Neural cell (in vitro differentiated cells): ENCODE measurements around the gene PVALB.

Experiments used
- CTCF ChIP-seq: fragments of 450-650 bp; IDR thresholded peaks from 2 replicates; pipeline ENCODE4 v1.5.1; 2014; ENCODE audit warnings: antibody characterized with exemption, mild to moderate bottlenecking, moderate library complexity; ENCODE audit not compliant: poor library complexity, severe bottlenecking
- EP300 ChIP-seq: fragments of 450-650 bp; conservative IDR thresholded peaks from 2 replicates; pipeline ENCODE4 v1.6.1; 2014; ENCODE audit warnings: antibody characterized with exemption, mild to moderate bottlenecking, moderate library complexity; ENCODE audit not compliant: poor library complexity, severe bottlenecking
- EZH2 ChIP-seq: fragments of 200-600, 300-800 bp; shearing (Covaris generic), sonication (generic); IDR thresholded peaks from 2 replicates; pipeline ENCODE4 v1.6.1; 2014; ENCODE audit warnings: antibody characterized with exemption, low read length, borderline replicate concordance, mild to moderate bottlenecking; ENCODE audit not compliant: insufficient read depth, poor library complexity, severe bottlenecking
- MXI1 ChIP-seq: fragments of 450-650 bp; conservative IDR thresholded peaks from 2 replicates; pipeline ENCODE4 v1.6.1; 2014; ENCODE audit warnings: antibody characterized with exemption, mild to moderate bottlenecking; ENCODE audit not compliant: poor library complexity, severe bottlenecking
- POLR2AphosphoS5 ChIP-seq: IDR thresholded peaks from 2 replicates; pipeline ENCODE4 v1.6.1; 2012
- SMC3 ChIP-seq: fragments of 450-650 bp; conservative IDR thresholded peaks from 2 replicates; pipeline ENCODE4 v1.6.1; 2014; ENCODE audit warnings: antibody characterized with exemption, mild to moderate bottlenecking, moderate library complexity; ENCODE audit not compliant: poor library complexity
- TAF1 ChIP-seq: IDR thresholded peaks from 2 replicates; pipeline ENCODE4 v1.6.1; 2012; ENCODE audit warnings: low read depth

GRCh38 chr22:36807627-36808026 lies 9.2 kb downstream of the PVALB start:
- TF ChIP-seq POLR2AphosphoS5 (no peak), CTCF (no peak), SMC3 (no peak), EP300 (no peak), MXI1 (no peak), EZH2 (no peak), TAF1 (no peak)
